Measurements from ENCODE around the gene CGB1. TPM values are rescaled to one million over a fixed set of nuclear protein-coding genes. Genes with fewer than 3 reads are reported as not detected.

Gene CGB1
- total RNA-seq, 2 donors from 2014 or later, result not detected

GRCh38 chr19:49017666-49018351, 18.9 kb downstream of the CGB1 start:
- Histone ChIP-seq H3K27me3 (no peaks in the 10 kb centered on the region), H3K9me3 (no peaks in the 10 kb centered on the region), H3K27ac (no peak overlapping the region), H3K4me3 (no peak overlapping the region), H3K4me1 (peaks cover 32% of the 10 kb centered on the region), H3K36me3 (replicated peaks in 1 of 2; ENCODE audit: insufficient read depth in 1 of 2, low read depth in 2 of 2) (no peaks in the 10 kb centered on the region)
- WGBS, 2 donors, result 3% methylated on average over 61 of the region's 62 CpGs; no CpG with 5 or more reads in 1 of the 2 donors
- TF ChIP-seq CTCF (IDR thresholded peaks at IDR 0.05) (peak; percentile 25 to 48 (median 29)), POLR2A (IDR thresholded peaks at IDR 0.05) (no peak)
- peak; percentile 43 for ATAC-seq
- DNase-seq, result peak; percentile 38 to 59 (median 46)
- intact Hi-C loops (cut with DNase I), result no loop called here

- TF ChIP-seq POLR2A (IDR thresholded peaks at IDR 0.05), result no peak
- no peak for TF ChIP-seq CTCF (IDR thresholded peaks at IDR 0.05)
- Histone ChIP-seq H3K9me3 (no peaks in the 10 kb centered on the region), H3K27ac (no peak within 1 kb of the TSS), H3K36me3 (replicated peaks in 1 of 2; ENCODE audit: insufficient read depth in 1 of 2, low read depth in 2 of 2) (peaks cover 0 to under 1% of the 10 kb centered on the region in 2 donors), H3K27me3 (no peaks in the 10 kb centered on the region), H3K4me1 (peaks cover 32% of the 10 kb centered on the region), H3K4me3 (no peak within 1 kb of the TSS)
- WGBS, 2 donors, result 70 to 76% methylated on average over 15 to 17 of the region's 17 CpGs
- ATAC-seq (no peak), DNase-seq (no peak)
- intact Hi-C loops (cut with DNase I), result no loop called here
Measured at GRCh38 chr19:49017041-49017665, 19.5 kb downstream of the CGB1 start, which contains the start of gene LHB. Gene LHB (minus strand): TSS chr19:49017091. CDS start chr19:49017081, 10 bp downstream.

- Histone ChIP-seq H3K27ac (no peak overlapping the region), H3K4me1 (peaks cover 32% of the 10 kb centered on the region), H3K9me3 (no peaks in the 10 kb centered on the region), H3K27me3 (no peaks in the 10 kb centered on the region), H3K4me3 (no peak overlapping the region), H3K36me3 (replicated peaks in 1 of 2; ENCODE audit: insufficient read depth in 1 of 2, low read depth in 2 of 2) (peaks cover 0 to 7% of the 10 kb centered on the region in 2 donors)
- 93 to 94% methylated on average over 11 to 28 of the region's 29 CpGs for WGBS, 2 donors
- intact Hi-C loops (cut with DNase I), result no loop called here
- ATAC-seq (no peak), DNase-seq (no peak)
- TF ChIP-seq POLR2A (IDR thresholded peaks at IDR 0.05), result no peak
- TF ChIP-seq CTCF (IDR thresholded peaks at IDR 0.05), result no peak
Measured at GRCh38 chr19:49016067-49016839, 20.4 kb downstream of the CGB1 start.

GRCh38 chr19:49014870-49015255, 21.8 kb downstream of the CGB1 start:
- WGBS, 2 donors, result 50 to 90% methylated on average over 1 to 17 of the region's 18 CpGs
- TF ChIP-seq POLR2A (IDR thresholded peaks at IDR 0.05) (no peak), CTCF (IDR thresholded peaks at IDR 0.05) (no peak)
- no peaks in the 10 kb centered on the region for H3K27me3 ChIP-seq
- H3K27ac ChIP-seq, result no peak overlapping the region
- DNase-seq, result no peak
- H3K9me3 ChIP-seq, result no peaks in the 10 kb centered on the region
- ATAC-seq, result no peak
- H3K4me3 ChIP-seq, result no peak overlapping the region
- intact Hi-C loops (cut with DNase I), result no loop called here
- H3K4me1 ChIP-seq, result peaks cover 26% of the 10 kb centered on the region
- peaks cover 0 to 11% of the 10 kb centered on the region in 2 donors for H3K36me3 ChIP-seq (replicated peaks in 1 of 2; ENCODE audit: insufficient read depth in 1 of 2, low read depth in 2 of 2)
